Stimulated activated naive CD4-positive, alpha-beta T cell (primary cell): ENCODE results near the gene CRIP1.

Experiments used
- DNase-seq, 6 experiments: peaks; one replicate each; lab custom pipeline; 2025; lab: John Stamatoyannopoulos, UW

CRIP1 gene

GRCh38 chr14:105450864-105451720 lies 35.6 kb upstream of the CRIP1 start:
- no peak for DNase-seq

- no peak for DNase-seq
Measured at GRCh38 chr14:105452963-105453362, 33.7 kb upstream of the CRIP1 start.

GRCh38 chr14:105453847-105454246 lies 32.8 kb upstream of the CRIP1 start:
- DNase-seq, result no peak

- DNase-seq, result no peak
Measured at GRCh38 chr14:105455086-105455640, 31.5 kb upstream of the CRIP1 start.

GRCh38 chr14:105455766-105456660 lies 30.7 kb upstream of the CRIP1 start:
- no peak for DNase-seq

GRCh38 chr14:105456736-105457617 lies 29.7 kb upstream of the CRIP1 start:
- no peak for DNase-seq

GRCh38 chr14:105458010-105458409 lies 28.7 kb upstream of the CRIP1 start:
- DNase-seq, result no peak

- DNase-seq, result no peak
Measured at GRCh38 chr14:105458571-105458970, 28.1 kb upstream of the CRIP1 start.

- no peak for DNase-seq
Measured at GRCh38 chr14:105460116-105460515, 26.6 kb upstream of the CRIP1 start.

GRCh38 chr14:105460616-105461015 lies 26.1 kb upstream of the CRIP1 start:
- DNase-seq, result no peak

GRCh38 chr14:105461903-105462302 lies 24.8 kb upstream of the CRIP1 start:
- DNase-seq, result no peak

- DNase-seq, result no peak
Measured at GRCh38 chr14:105464501-105464900, 22.2 kb upstream of the CRIP1 start.

- no peak for DNase-seq
Measured at GRCh38 chr14:105465209-105466031, 21.3 kb upstream of the CRIP1 start.

GRCh38 chr14:105466531-105467248 lies 20.0 kb upstream of the CRIP1 start:
- no peak for DNase-seq

GRCh38 chr14:105467249-105467941 lies 19.3 kb upstream of the CRIP1 start:
- no peak for DNase-seq

- DNase-seq, result no peak
Measured at GRCh38 chr14:105467942-105468471, 18.7 kb upstream of the CRIP1 start.

- no peak for DNase-seq
Measured at GRCh38 chr14:105468621-105469241, 18.0 kb upstream of the CRIP1 start.

- no peak for DNase-seq
Measured at GRCh38 chr14:105469456-105470349, 17.0 kb upstream of the CRIP1 start.
